GM18867 (cell line): ENCODE data around the gene ZNF394.

Experiments
- ATAC-seq: cut with Tn5 transposase; IDR thresholded peaks from one replicate; pipeline ENCODE4 v1.9.1; 2021; ENCODE audit warnings: mild to moderate bottlenecking, moderate library complexity; ENCODE audit not compliant: unreplicated experiment

ZNF394 gene

GRCh38 chr7:99497766-99498545, 2.1 kb downstream of the ZNF394 start:
- no peak for ATAC-seq

- ATAC-seq, result no peak
These were observed 6.3 kb downstream of the ZNF394 start for GRCh38 chr7:99493823-99494222.

DNA sequence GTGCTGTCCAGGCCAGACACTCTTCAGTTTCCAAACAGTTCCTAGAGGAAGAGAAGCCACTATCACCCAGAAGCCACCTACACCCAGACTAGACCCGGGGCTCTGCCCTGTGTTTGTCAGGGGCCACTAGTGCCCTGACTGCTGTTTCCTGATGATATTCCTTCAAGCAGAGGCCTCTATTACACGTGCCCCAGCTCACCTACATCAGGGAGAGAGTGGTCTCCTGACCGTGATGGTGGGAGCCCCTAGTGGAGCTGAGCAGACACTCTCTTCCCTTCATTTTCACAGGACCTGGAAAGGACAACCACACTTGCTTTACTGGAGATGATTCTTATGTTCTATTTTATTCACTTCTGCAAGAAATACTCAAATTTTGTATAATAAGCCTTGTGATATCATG, 9.2 kb downstream of the ZNF394 start:
- ATAC-seq, result no peak

DNA sequence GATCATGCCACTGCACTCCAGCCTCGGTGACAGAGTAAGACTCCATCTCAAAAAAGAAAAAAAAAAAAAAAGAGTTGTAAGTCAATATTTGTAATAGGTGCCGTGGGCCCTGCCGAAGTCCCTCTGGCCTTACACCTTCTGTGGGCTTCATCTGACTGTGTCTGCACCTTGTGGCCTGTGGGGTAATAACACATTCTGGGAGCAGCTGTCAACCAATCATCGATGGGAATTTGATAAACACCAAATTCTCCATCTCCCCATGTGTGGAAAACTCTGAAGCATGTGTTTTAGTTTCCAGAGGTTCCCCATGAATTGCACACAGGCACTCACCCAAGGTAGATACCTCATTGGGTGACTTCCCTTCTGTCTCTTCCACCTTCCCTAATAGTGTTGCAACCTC, 10.8 kb downstream of the ZNF394 start:
- no peak for ATAC-seq

GRCh38 chr7:99485094-99485493, 15.0 kb downstream of the ZNF394 start:
- ATAC-seq, result no peak

GRCh38 chr7:99478464-99479440, 21.3 kb downstream of the ZNF394 start:
- no peak for ATAC-seq

DNA sequence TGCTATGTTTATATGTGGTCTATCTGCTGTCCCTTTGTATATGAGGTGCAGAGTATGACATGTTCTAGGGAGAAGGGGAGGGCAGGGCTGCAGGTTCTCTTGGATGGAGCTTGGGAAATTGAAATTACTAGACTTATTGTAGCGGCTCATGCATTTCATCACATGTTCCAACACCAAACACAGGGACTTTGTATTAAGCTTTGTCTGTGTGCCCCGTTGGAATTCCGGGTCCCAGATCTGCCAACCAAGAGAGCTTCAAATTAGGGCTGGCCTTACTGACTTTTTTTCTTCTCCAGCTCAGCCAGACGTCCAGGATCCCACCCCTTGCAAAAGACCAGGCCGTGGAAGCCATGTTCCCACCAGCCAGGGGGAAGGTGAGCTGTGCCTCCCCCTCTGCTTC, 24.0 kb downstream of the ZNF394 start:
- no peak for ATAC-seq

DNA sequence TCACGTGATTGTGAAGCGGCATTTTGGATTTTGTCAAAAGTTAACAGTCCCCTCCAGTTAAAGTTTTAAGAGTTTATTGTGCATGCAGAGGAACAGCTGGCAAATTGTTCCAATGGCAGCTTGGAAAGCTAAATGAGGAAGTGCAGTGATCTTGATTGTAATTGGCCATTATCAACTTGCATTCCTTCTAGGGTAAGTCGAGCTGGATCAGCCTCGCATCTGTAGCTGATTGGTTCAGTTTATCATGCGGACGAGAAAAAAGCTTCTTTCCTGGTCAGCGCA, 26.8 kb downstream of the ZNF394 start:
- ATAC-seq, result no peak

DNA sequence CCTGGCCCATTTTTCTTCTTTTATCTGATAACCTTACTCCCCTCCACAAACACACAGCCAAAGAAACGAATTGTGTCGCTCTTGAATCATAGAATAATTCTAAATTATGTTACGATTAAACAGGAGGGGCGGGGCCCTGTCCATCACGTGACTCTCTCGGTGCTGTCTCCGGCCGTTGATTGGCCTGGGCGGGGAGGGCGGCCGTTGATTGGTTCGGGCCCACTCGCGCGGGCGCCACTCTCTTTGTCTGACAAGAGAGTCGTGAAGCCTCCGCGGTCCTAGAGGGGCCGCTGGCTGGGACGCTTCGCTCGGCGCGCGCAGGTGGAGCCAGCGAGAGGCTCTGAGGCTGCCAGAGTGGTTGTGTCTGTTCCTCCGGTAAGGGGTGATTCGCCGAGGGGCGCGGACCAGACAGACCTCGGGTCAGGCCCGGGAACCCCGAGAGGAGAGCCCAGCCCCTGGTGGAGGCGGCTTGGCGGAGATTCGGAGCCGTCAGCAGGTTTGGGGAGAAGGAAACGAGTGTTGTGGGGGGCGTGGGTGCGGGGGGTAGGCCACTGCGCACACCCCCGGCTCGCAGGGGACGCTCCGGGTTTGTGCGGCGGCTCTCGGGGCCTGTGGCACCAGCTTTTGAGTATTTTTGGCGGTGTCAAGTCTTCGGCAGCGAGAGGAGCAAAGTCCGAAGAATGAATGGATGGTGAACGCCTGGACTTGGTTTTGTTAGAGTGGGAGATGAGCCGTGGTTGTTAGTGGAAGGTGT, 27.3 kb downstream of the ZNF394 start, which contains the start of gene ZNF789:
ZNF789 (plus strand) TSS at position 330 of the 754 bp plus-strand sequence. CDS start 3,567 bp downstream, outside the sequence.
- ATAC-seq, result peak; percentile 96

GRCh38 chr7:99469381-99470065, 30.6 kb downstream of the ZNF394 start:
- ATAC-seq, result no peak

- ATAC-seq, result no peak
These were observed 31.7 kb downstream of the ZNF394 start for GRCh38 chr7:99468336-99468918.

DNA sequence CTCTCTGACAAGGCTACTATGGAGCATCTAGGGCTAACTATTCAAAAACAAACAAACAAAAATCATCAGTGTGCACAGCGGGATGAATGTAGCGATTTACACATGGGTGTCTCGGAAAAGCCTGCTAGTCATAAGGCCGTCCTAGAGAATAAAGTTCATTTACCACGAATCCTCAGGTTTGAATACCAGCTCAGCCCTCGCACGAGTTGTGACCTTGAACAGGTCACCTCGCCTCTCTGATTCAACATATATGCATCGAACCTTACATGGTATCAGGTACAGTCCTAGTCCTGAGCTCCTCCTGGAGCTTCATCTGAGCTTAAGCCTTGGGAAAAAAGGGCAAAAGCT, 34.7 kb downstream of the ZNF394 start:
- no peak for ATAC-seq

DNA sequence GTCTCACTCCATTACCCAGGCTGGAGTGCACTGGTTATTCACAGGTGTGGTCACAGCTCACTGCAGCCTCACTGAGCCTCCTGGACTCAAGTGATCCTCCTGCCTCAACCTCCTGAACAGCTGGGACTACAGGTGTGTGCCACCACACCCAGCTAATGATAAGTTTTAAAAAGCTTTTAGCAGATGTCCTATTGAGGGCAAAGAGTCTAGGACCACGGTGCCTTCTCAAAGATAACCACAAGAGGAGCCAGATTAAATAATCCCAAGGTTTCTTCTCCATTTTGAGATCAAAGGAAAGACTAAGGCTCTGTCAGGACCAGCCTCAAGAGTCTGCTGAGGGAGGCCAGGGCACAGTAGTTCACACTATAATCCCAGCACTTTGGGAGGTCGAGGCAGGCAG, 38.9 kb downstream of the ZNF394 start:
- ATAC-seq, result no peak

GRCh38 chr7:99460651-99461050, 39.4 kb downstream of the ZNF394 start:
- ATAC-seq, result no peak

GRCh38 chr7:99459087-99459486, 41.0 kb downstream of the ZNF394 start:
- ATAC-seq, result no peak

GRCh38 chr7:99457650-99458493, 42.2 kb downstream of the ZNF394 start:
- ATAC-seq, result no peak

DNA sequence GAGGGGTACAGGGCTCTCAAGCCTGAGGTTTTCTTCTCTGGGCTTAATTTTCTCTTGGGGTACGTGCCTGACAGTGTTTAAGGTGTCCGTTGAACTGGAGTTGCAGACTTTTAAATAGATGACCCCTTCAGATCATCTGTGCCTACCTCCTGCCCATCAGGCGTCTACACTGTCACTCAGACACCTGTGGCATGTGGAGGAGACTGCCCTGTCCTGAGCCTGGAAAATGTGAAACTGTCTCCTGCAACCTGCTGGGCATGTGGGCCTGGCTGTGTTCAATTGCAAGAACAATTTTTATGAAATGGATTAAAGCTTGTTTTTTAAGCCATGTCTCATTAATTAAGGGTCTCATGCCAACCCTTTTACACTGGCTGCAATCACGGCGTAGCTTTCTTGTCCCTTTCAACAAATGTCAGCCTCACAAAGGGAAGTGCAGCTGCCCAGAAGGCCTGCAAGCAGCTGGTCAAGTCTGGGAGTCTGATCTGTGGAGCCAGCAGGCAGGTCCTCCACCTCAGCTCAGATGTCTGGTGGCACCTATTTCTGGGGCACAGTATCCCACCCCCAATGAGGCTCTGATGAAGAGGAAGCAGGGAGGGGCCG, 42.9 kb downstream of the ZNF394 start:
- no peak for ATAC-seq

GRCh38 chr7:99456288-99456687, 43.8 kb downstream of the ZNF394 start:
- ATAC-seq, result no peak

DNA sequence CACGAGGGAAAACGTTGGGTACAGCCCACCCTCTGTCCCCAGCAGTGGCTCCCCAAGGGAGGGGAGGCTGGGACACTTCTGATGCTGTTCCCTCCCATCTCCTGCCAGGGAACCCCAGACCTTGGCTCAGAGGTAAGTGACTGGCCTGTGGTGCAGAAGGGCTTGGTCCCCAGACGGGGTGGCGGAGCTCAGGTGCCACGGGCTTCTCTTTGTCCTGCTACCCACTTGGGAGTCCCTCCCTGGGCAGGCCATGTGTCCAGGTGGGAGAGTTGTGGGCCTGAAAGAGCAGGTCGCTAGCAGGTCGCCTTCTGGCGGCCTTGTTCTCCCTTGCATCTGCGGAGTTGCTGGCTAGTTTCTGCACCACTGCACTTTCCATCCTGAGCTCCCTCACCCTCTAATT, 44.2 kb downstream of the ZNF394 start:
- ATAC-seq, result no peak
